GM12801 (cell line): ENCODE data around the gene LEFTY1.

ENCODE experiments used
- CTCF ChIP-seq: IDR thresholded peaks from one replicate; pipeline ENCODE4 v1.5.1; 2011; ENCODE audit warnings: control low read depth; ENCODE audit not compliant: insufficient read length; ENCODE audit errors: extremely low read depth

The LEFTY1 gene

DNA sequence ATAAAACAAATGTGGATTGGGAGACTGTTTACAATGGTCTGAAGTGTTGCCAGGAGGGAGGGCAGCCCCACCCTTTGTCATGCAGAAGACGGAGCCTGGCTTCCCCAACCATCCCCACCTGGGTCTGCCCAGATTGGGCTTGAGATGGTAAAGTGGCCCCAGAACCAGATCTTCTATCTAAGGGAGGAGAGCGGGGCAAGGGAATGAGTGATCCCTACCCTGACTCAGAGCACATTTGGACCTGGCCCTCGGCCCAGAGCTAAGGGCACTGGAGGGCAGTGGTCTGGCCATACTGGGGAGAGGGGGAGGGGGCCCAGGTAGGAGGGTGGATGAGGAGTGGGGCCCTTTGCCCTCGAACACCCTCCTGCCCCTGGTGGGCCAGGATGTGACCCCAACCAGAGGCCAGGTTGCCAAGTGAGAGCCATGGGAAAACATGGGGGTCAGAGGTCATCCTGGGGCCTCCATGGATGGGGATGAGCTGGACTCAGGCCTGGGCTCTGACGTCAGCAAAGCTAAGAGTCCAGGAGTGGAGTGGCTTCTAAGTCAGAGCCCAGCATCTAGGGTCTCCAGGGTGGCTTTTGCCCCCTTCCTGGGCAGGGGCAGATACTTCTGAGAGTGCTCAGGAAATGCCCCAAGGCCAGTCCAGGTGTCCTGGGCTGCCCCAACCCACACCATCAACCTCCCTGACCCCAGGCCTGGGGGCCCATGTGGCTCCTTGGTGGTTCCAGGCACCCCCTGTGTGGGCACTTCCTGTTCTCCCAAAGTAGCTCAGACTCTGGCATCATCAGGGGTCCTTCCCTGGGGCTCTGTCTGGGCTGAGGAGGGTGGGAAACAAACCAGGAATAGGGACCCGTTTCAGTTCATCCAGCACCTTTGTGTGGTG is 1.6 kb upstream of the LEFTY1 start:
- no peak for TF ChIP-seq CTCF

- no peak for TF ChIP-seq CTCF
Observed at GRCh38 chr1:225889743-225890142, 797 bp upstream of the LEFTY1 start.

DNA sequence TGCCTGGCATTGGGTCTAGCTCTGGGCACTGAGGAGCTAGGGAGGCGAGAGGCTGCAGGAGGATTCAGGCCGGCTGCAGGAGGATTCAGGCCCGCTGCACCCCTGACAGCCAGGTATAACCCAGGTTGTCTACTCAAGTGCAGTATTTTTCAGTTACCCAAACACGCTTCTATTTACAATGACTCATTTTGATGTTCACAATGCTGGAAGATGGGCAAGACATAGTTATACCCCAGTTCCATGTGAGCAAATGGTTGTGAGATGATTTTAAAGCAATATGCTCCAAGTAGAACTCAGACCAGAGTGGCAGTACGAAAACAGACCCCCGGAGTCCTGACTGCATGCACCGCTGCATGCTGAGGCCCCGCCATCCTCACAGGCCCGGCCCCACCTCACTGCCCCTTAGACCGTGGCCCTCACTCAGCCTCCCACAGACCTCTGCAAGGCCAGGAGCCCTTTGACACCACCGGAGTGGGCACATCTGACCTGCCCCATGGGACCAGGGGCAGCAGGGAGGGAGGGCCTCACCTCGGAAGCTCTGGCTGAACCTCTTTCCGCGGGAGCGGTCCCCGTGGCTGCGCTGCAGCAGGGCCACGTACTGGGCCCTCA is 553 bp downstream of the LEFTY1 start:
- no peak for TF ChIP-seq CTCF

DNA sequence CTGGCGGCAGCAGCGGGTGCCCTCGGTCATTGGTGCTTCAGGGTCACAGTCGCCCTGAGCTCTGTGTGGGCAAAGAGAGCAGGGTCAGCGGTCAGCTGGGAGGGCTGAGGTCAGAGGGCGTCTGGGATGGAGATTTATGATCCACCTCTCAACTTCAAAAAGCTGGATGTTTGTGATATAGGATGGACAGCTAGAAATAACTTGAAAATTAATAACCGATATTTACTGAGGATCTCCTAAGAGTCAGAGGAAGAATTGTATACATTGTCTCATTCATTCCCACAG is 2.0 kb downstream of the LEFTY1 start:
- TF ChIP-seq CTCF = no peak

DNA sequence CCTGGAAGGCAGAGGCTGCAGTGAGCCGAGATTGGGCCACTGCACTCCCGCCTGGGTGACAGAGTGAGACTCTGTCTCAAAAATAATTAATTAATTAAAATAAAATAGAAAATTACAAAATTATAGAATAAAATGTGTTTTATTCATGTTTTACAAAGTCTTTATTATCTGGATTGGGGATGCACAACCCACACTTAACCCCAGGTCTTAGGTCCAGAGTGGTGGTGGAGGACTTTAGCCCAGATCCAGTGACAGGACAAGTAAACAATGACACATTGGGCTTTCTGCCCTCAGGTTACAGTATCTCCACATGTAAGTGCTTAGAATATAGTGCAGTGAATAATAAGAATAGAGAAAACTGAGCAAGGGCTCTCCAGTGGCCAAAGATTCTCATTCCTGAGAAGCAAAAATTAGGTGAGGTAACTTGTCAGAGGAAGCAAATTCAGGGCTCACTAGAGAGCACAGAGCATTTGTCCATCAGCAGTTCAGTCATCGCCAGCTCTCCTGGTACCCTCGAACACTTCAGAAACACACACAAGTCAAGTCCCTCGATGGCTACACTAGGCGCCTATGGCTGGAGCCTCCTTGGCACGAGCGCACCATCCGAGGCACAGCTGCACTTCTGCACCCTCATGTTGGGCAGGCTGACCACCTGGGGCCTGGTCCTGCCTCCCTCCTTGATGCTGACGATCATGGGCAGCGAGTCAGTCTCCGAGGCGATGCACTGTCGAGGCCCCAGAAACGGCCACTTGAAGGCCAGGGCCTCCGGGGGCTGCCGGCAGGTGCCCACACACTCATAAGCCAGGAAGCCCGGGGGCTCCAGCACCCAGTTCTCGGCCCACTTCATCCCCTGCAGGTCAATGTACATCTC is 2.6 kb downstream of the LEFTY1 start:
- TF ChIP-seq CTCF = no peak

- no peak for TF ChIP-seq CTCF
Observed at GRCh38 chr1:225885336-225885735, 3.6 kb downstream of the LEFTY1 start.

DNA sequence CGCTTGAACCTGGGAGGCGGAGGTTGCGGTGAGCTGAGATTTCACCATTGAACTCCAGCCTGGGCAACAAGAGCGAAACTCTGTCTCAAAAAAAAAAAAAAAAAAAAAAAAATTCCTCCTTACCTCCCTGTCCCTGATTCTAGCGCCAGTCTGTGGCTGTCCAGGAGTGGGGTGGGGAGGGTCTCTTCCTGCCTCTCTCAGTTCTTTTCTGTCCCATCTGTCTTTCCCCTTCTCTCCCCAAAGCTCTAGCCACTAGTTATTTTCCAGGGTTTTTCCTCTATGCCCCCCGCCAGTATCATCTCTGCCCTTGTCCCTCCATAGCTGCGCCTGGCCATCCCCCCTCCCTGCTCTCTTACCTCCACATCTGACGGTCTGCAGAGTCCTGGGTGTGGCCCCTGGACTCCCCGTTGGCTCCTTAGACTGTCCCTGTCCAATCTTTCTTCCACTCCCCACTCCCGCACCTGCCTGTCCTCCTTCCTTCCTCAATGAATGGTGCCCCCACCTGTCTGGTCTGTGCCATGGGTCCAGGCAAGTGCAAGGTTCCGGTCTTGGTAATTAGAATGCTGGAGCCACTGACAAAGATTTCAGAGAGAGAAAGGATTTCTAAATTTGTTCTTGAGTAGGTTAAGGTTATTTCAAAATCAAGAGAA is 5.2 kb downstream of the LEFTY1 start:
- no peak for TF ChIP-seq CTCF
